DND-41 (cell line): Measurements from ENCODE around the gene ITGA2.

Source experiments
- EZH2 ChIP-seq: IDR thresholded peaks from 3 replicates; pipeline ENCODE4 v1.6.1; 2012; ENCODE audit warnings: borderline replicate concordance, low read depth, mild to moderate bottlenecking, moderate library complexity, low read length, inconsistent platforms; ENCODE audit not compliant: severe bottlenecking
- TF ChIP-seq, protein P1 (sequence below): IDR thresholded peaks from 2 replicates; pipeline ENCODE4 v1.5.1; 2012; ENCODE audit warnings: borderline replicate concordance, low read length, moderate library complexity, mild to moderate bottlenecking; ENCODE audit not compliant: poor library complexity, severe bottlenecking; ENCODE audit errors: extremely low read depth

DNA sequence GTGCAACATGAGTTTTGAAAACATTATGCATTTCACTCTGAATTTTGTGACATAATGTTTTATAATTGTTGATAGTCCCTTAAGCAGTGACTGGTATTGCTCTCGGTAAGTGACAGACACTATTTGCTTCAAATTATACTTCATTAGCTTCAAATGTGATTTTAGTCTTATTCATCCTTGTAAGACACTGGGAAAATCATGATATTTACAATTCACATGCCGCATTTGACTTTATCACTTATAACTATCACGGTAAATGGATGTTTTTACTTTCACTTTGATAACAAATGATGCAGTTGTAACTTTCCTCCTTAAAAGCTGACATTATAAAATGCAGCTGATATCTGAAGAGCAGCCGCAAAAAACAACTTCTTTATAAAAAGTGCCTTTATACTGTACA, 44.1 kb upstream of the ITGA2 start:
- TF ChIP-seq, protein P1, sequence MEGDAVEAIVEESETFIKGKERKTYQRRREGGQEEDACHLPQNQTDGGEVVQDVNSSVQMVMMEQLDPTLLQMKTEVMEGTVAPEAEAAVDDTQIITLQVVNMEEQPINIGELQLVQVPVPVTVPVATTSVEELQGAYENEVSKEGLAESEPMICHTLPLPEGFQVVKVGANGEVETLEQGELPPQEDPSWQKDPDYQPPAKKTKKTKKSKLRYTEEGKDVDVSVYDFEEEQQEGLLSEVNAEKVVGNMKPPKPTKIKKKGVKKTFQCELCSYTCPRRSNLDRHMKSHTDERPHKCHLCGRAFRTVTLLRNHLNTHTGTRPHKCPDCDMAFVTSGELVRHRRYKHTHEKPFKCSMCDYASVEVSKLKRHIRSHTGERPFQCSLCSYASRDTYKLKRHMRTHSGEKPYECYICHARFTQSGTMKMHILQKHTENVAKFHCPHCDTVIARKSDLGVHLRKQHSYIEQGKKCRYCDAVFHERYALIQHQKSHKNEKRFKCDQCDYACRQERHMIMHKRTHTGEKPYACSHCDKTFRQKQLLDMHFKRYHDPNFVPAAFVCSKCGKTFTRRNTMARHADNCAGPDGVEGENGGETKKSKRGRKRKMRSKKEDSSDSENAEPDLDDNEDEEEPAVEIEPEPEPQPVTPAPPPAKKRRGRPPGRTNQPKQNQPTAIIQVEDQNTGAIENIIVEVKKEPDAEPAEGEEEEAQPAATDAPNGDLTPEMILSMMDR = no peak
- TF ChIP-seq EZH2 = no peak
